ENCODE results near the gene TSPAN11.

- TF ChIP-seq CTCF (IDR thresholded peaks at IDR 0.05) = no peak
- no peak for TF ChIP-seq POLR2A (IDR thresholded peaks at IDR 0.05)
Observed at GRCh38 chr12:30878024-30878423, 48.5 kb upstream of the TSPAN11 start.

Measured in body of pancreas (tissue), 4 donors.